ENCODE measurements around the gene TPM4. TPM values are rescaled to one million over a fixed set of nuclear protein-coding genes. Genes with fewer than 3 reads are reported as not detected.

The TPM4 gene
- total and polyA plus RNA-seq, 2 of the 13 experiments (the other 11 are each of a cell fraction or from before 2014, with no cell fraction given) = 180 to 188 TPM

DNA sequence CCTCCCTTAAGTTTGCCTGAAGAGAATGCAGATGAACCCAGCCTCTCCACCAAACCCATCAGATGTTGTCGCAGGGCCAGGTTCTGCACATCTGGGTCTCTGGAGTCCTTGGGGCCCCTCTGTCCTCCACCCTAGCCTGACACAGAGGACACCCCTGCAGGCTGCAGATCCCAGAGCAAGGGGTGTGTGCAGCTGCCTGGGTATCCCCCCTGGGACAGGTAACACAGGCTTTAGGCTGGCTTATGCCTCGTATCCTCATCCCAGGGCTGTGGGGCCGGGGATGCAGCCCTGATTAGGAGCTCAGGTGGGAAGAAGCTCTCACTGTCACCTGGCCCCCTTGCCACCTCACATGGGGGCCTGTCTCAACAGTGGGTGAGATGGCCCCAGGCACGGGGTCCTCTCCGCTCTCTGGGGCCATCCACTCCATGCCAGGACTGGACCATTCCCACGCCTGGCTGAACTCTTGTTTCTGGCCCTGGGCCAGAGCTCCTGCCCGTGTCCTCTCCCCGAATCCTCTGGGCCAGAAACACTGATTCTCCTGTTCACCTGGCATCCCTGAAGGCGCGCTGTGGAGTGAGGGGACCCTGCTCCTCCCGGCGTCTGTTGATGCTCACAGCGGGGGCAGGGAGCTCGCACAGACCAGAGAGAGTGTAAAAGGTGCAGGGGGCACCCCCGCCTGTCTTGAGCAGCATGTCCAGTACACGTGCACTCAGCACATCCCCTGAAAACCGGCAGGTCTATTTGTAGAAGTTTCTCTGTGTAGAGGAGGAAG is 38.7 kb upstream of the TPM4 start (continued):
- no peak for TF ChIP-seq ZNF788 (CRISPR knock-in tag; IDR thresholded peaks at IDR 0.05; ENCODE audit: borderline replicate concordance)
- TF ChIP-seq ZNF619 (CRISPR knock-in tag; IDR thresholded peaks at IDR 0.05) = no peak
- TF ChIP-seq, protein P1, sequence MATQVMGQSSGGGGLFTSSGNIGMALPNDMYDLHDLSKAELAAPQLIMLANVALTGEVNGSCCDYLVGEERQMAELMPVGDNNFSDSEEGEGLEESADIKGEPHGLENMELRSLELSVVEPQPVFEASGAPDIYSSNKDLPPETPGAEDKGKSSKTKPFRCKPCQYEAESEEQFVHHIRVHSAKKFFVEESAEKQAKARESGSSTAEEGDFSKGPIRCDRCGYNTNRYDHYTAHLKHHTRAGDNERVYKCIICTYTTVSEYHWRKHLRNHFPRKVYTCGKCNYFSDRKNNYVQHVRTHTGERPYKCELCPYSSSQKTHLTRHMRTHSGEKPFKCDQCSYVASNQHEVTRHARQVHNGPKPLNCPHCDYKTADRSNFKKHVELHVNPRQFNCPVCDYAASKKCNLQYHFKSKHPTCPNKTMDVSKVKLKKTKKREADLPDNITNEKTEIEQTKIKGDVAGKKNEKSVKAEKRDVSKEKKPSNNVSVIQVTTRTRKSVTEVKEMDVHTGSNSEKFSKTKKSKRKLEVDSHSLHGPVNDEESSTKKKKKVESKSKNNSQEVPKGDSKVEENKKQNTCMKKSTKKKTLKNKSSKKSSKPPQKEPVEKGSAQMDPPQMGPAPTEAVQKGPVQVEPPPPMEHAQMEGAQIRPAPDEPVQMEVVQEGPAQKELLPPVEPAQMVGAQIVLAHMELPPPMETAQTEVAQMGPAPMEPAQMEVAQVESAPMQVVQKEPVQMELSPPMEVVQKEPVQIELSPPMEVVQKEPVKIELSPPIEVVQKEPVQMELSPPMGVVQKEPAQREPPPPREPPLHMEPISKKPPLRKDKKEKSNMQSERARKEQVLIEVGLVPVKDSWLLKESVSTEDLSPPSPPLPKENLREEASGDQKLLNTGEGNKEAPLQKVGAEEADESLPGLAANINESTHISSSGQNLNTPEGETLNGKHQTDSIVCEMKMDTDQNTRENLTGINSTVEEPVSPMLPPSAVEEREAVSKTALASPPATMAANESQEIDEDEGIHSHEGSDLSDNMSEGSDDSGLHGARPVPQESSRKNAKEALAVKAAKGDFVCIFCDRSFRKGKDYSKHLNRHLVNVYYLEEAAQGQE (IDR thresholded peaks at IDR 0.05; ENCODE audit: borderline replicate concordance in 1 of 2, low read depth in 1 of 2, low read length in 2 of 2) = no peak
- TF ChIP-seq ZNF225 (CRISPR knock-in tag; IDR thresholded peaks at IDR 0.05) = no peak
- no peak for TF ChIP-seq ZNF674 (CRISPR knock-in tag; IDR thresholded peaks at IDR 0.05; ENCODE audit: low read depth)

GRCh38 chr19:16038196-16038695 is 38.0 kb upstream of the TPM4 start:
- Histone ChIP-seq H3K4me1 (ENCODE audit: insufficient read depth, low read length) (peaks cover 17% of the 10 kb centered on the region), H3K9ac (ENCODE audit: insufficient read depth, low read depth, low read length) (no peak overlapping the region), H2AFZ (ENCODE audit: low read length) (no peak overlapping the region), H3K79me2 (ENCODE audit: insufficient read depth, low read length) (no peaks in the 10 kb centered on the region), H3K36me3 (replicated peaks in 1 of 2; ENCODE audit: control insufficient read depth in 1 of 2, insufficient read depth in 2 of 2, low read length in 2 of 2) (no peaks in the 10 kb centered on the region), H4K20me1 (ENCODE audit: insufficient read depth, low read length) (no peaks in the 10 kb centered on the region), H3K27me3 (ENCODE audit: control insufficient read depth in 1 of 2, insufficient read depth in 2 of 2, low read length in 2 of 2) (peaks cover 3 to 14% of the 10 kb centered on the region in 2 experiments; a peak in 4 of 5 replicates), H3K27ac (ENCODE audit: extremely low read length, insufficient read depth, low read length) (no peak overlapping the region), H3K4me2 (ENCODE audit: low read depth, low read length) (no peak overlapping the region), H3K9me3 (ENCODE audit: low read length) (no peaks in the 10 kb centered on the region), H3K4me3 (replicated peaks in 1 of 3; ENCODE audit: insufficient read depth in 1 of 3, low read depth in 2 of 3, low read length in 3 of 3) (no peak overlapping the region)
- ChIA-PET POLR2A (no interaction called here), CTCF (ENCODE audit: low intra/inter-chr PET ratio, low total read pairs) (no interaction called here)
- intact Hi-C loops (cut with micrococcal nuclease; ENCODE audit: unreplicated experiment) = no loop called here
- no peak for FAIRE-seq
- in situ Hi-C loops (cut with HindIII; ENCODE audit: extremely low pct_ligation_motif_present, low pct_unique_long_range_greater_than_20kb) = loop anchor here (25.0 kb wide), 1 partner anchor 349 kb away; no protein-coding TSS in a partner anchor
- no peak for DNase-seq (ENCODE audit: low spot score)
- 20% methylated on average over 1 of the region's 5 CpGs for WGBS (ENCODE audit: low lambda C conversion rate)
- no peak for ATAC-seq
- no TSS peak for BruUV-seq (replicated peaks)
- TF ChIP-seq SMAD9 (CRISPR knock-in tag; IDR thresholded peaks at IDR 0.05) (no peak), GMEB1 (CRISPR knock-in tag; IDR thresholded peaks at IDR 0.05; ENCODE audit: borderline replicate concordance) (no peak), MXI1 (IDR thresholded peaks at IDR 0.05; ENCODE audit: borderline replicate concordance, low read depth, low read length) (no peak), CHD4 (IDR thresholded peaks at IDR 0.05; ENCODE audit: borderline replicate concordance, low read length) (no peak)
- TF ChIP-seq, protein P1 (IDR thresholded peaks at IDR 0.05; ENCODE audit: borderline replicate concordance in 1 of 2, low read depth in 1 of 2, low read length in 2 of 2) = no peak
- TF ChIP-seq, protein P2, sequence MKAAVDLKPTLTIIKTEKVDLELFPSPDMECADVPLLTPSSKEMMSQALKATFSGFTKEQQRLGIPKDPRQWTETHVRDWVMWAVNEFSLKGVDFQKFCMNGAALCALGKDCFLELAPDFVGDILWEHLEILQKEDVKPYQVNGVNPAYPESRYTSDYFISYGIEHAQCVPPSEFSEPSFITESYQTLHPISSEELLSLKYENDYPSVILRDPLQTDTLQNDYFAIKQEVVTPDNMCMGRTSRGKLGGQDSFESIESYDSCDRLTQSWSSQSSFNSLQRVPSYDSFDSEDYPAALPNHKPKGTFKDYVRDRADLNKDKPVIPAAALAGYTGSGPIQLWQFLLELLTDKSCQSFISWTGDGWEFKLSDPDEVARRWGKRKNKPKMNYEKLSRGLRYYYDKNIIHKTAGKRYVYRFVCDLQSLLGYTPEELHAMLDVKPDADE (CRISPR knock-in tag; IDR thresholded peaks at IDR 0.05) = no peak

All from HepG2 (cell line).